Fibroblast of gingiva (primary cell): ENCODE measurements around the gene LARGE1.
A peak's percentile ranks its signal among the peaks of the same experiment; 100 is the strongest.
"Not testable (repeated sequence)": the region's sequence is repeated elsewhere in the genome, so short reads cannot be mapped to it uniquely, and the experiment has no call there.

Experiments used
- DNase-seq: peaks from one replicate; pipeline ENCODE4 v3.0.0-alpha.2; 2011; ENCODE audit warnings: low read depth

The LARGE1 gene

DNA sequence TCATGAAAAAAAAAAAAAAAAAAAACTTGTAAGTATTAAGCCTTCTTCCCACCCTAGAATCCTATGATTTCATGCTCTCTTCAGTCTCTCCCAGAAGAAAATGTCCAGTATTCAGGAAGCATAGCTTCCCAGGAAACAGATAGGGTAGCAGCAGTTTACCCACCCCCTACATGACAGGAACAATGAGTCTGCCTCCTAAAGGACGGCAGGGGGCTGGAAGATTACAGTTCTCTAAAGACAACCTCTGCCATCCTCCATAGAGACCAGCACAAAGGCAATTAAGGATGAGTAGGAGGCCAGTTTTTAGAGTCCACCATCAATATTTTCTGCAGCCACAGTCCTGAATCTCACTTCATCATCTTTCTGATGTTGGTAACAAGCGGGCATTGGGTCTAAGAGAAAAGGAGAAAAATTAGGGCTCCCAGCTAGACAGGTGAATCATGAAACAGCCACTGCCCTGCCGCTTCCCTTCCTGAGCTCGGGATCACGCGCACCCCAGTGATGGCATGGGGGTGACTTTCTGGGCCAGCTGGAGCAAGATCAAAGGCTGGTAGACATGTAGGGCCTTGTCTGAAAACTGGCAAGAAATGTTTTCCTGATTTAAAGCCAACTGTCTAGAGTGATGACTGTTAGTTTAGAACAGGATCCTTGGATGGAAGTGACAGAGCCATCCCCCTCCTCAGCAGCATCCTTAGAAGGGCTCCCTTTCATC lies 322.8 kb downstream of the LARGE1 start:
- DNase-seq = no peak

DNA sequence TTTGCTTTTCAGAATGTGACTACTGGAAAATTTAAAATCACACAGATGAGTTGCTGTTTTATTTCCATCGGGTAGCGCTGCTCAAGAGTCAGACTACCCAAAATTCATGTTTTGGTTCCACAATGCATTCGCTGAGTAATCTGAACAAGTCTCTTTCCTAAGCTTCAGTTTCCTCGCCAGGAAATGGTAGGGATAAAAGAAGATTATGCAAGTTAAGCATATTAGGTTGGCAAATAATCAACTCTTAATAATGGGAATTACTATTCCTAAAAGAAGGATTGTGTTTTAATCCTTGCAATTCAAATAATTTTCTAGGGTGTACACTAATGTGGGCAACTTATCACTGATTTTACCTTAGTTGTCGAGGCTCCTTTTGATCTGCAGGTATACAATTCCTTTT lies 326.5 kb downstream of the LARGE1 start:
- no peak for DNase-seq

DNA sequence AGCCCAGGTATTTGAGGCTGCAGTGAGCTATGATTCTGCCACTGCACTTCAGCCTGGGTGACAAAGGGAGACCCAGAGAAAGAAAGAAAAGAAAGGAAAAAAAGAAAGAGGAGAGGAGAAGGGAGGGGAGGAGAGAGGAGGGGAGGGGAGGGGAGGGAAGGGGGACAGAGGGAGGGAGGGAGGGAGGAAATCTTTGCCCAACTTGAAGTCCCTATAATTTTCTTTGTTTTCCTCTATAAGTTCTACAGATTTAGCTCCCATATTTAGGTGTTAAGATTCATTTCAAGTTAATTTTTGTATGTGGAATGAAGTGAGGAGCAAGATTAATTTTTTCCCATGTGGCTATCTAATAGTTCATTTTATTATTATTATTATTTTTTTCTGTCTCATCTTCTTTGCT lies 328.3 kb downstream of the LARGE1 start:
- DNase-seq = no peak

GRCh38 chr22:33589297-33589696 lies 331.0 kb downstream of the LARGE1 start:
- DNase-seq = no peak

DNA sequence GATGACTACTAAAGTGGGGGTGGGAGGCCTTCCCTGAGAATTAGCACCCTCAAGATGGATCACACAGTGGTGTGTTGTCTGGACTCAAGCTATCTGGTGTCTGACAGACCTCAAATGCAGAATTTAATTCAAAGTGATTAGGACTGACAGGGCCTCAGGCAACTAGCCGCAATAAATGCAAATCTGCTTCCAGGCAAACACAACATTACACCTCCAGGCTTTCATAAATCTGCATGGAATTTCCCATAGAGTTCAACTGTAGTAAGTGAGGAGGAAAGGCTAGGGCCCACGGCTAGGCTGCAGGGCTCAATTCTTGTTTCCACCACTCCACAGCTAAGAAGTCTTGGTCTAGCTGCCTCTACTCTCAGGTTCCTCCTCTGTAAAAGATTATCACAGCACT lies 331.4 kb downstream of the LARGE1 start:
- DNase-seq = no peak

DNA sequence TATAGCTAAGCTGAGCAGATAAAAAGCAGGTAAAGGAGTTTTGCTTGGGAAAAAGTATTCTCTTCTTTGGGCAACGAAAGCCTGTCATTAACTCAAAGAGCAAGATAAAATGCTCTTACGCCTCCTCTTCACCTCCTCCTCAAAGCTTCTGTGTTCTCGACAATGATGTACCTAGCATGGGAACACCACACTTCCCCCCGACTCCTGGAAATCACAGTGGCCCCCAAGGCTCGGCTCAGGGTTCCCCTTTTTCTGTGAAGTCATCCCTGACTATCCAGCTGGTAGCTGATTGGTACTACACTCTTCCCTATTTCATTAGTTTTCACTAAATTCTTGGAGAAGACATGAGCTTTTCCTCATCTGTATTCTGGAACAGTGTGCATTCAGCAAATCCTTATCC lies 336.1 kb downstream of the LARGE1 start:
- no peak for DNase-seq

DNA sequence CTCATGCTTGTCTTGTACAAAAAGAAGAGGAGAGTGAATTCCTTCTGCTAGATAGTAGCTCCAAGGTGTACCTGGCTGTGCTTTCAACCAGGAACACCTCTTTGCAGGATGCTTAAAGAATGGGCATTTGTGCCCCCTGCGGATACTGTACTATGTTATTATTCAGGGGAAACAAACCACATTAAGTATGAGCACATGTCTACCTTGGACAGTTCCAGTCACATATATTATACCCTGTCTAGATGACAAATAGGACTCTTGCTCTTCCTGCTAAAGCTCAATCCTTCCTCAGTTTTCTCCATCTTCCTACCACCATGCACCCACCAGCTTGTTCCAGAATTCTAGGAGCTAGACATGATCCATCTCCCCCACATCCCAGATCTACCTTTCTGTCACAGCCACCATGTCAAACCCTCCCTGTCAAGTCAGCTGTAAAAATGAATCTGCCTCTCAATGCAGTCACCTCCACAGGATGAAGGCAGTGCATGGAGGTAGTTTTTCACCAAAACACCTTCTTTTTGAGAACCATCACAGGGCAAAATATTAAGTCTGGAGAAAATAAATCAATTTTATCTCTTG lies 337.4 kb downstream of the LARGE1 start:
- no peak for DNase-seq

DNA sequence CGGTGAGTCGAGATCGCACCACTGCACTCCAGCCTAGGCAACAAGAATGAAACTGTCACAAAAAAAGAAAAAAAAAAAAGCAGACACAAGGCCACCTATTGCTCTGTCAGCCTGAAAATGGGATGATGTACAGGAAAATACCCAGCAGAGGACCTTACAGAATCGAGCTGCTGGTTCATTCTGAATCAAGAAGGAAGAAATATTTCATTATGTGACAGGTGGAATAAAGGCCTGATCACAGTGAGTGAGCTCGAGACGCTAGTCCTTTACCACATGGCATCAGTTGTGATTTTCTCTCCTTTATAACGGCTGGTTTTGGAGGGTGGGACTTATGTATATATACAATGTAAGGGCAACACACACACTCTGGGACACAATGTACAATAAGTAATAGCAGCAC lies 340.0 kb downstream of the LARGE1 start:
- DNase-seq = no peak

- peak; percentile 5 for DNase-seq
Observed at GRCh38 chr22:33579448-33580093, 340.7 kb downstream of the LARGE1 start.

DNA sequence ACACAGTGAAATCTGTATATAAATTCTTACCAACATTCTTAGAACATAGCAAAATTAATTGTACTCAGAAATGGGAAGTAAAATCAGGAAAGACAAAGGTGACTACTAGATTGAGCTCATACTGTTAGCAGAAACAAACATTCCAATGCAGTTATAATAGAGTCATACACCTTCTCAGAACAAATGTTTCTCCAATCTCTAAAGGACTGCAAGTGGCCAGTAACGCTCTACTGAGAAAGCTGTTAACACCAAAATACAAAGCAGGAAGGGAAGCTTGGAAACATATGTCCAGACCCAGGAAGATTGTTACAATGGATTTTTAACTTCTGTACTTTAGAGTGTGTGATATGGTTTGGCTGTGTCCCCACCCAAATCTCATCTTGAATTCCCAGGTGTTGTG lies 341.5 kb downstream of the LARGE1 start:
- no peak for DNase-seq

- DNase-seq = no peak
Observed at GRCh38 chr22:33577862-33578411, 342.3 kb downstream of the LARGE1 start.

- no peak for DNase-seq
Observed at GRCh38 chr22:33576205-33576604, 344.1 kb downstream of the LARGE1 start.

- no peak for DNase-seq
Observed at GRCh38 chr22:33575771-33576170, 344.5 kb downstream of the LARGE1 start.

GRCh38 chr22:33575041-33575440 lies 345.2 kb downstream of the LARGE1 start:
- no peak for DNase-seq

- no peak for DNase-seq
Observed at GRCh38 chr22:33573479-33573878, 346.8 kb downstream of the LARGE1 start.

DNA sequence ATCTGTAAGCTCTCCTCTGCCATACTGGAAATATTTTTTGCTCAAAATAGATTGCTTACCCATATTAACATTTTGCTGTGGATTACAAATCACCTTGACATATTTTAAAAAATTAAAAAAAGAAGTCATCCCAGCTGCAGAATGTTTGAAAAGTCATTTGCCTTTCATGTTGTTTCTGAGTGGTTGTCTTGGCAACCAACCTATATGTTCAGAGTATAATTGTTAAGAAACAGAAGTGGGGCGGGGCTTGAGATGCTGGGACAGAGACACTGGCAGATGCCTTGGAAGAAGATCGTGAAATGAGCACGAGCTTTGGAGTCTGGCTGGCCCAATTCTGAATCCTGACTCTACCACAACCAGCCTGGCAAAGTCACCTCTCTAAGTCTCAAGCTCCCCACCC lies 348.2 kb downstream of the LARGE1 start:
- DNase-seq = no peak

DNA sequence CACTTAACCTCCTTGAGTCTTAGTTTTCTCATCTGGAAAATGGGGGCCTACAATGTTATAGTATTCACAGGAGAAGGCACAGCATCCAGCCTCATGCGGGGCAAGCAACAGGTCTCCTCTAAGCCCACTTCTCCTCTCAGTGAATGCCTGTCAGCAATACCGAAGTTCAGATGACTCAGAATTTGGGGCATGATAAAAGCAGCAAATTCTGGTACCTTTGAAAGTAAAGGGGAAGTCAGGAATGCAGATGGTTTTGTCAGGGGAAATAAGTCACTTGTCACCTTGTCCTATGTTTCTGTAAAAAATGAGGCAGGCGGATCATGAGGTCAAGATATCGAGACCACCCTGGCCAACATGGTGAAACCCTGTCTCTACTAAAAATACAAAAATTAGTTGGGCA lies 350.2 kb downstream of the LARGE1 start:
- no peak for DNase-seq

- no peak for DNase-seq
Observed at GRCh38 chr22:33569559-33569958, 350.7 kb downstream of the LARGE1 start.

- DNase-seq = no peak
Observed at GRCh38 chr22:33569018-33569417, 351.3 kb downstream of the LARGE1 start.

DNA sequence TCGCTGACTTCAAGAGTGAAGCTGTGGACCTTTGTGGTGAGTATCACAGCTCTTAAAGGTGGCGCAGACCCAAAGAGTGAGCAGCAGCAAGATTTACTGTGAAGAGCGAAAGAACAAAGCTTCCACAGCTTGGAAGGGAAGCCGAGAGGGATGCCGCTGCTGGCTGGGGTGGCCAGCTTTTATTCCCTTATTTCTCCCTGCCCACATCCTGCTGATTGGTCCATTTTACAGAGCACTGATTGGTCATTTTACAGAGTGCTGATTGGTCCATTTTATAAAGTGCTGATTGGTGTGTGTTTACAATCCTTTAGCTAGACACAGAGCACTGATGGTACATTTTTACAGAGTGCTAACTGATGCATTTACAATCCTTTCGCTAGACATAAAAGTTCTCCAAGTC lies 353.8 kb downstream of the LARGE1 start:
- DNase-seq = not testable (repeated sequence)

DNA sequence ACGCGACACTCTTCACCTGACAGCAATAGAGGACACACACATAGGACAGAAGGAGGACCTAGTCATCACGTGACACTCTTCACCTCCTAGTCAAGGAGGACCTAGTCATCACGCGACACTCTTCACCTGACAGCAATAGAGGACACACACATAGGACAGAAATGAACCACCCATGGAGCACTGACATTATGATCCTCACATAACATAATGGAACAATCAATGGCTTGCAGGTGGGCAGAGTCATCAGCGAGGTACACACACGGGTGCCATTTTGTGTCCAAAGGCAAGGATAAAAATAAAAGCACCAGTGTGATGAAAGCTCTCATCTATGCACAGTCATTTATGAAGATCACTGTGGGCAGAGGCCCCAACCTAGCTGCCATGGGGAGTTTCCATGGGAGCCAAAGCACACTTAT lies 354.7 kb downstream of the LARGE1 start:
- no peak for DNase-seq

- no peak for DNase-seq
Observed at GRCh38 chr22:33564683-33565082, 355.6 kb downstream of the LARGE1 start.

GRCh38 chr22:33563220-33563964 lies 356.9 kb downstream of the LARGE1 start:
- no peak for DNase-seq
